Measurements from ENCODE around the gene PLCB2.

- TF ChIP-seq EZH2 (IDR thresholded peaks at IDR 0.05) (no peak), POLR2AphosphoS5 (IDR thresholded peaks at IDR 0.05; ENCODE audit: borderline replicate concordance, low read depth, low read length) (no peak), FOXP2 (optimal IDR thresholded peaks at IDR 0.05; ENCODE audit: control extremely low read depth, extremely low read length, insufficient read depth) (no peak)
Measured at GRCh38 chr15:40334541-40334940, 26.8 kb upstream of the PLCB2 start.
